ENCODE results near the gene MOGAT3. TPM values are rescaled to one million over a fixed set of nuclear protein-coding genes. Genes with fewer than 3 reads are reported as not detected.

Gene MOGAT3
- total RNA-seq, 1 donor from 2014 or later, result not detected

DNA sequence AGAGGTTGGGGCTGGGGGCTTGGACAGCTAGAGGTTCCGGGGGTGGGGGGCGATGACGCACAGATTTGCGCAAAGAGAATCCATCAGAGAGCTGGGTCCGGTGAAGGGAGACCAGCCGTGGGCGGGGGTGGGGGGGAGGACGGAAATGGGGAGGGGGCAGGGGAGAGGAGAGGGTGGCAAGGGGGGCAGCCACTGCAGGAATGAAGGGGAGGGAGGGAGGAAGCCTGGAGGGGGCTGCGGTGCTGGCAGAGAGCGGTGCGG, 34.3 kb downstream of the MOGAT3 start:
- H3K4me3 ChIP-seq (ENCODE audit: low read depth, low read length), result no peak overlapping the region
- H3K27me3 ChIP-seq (ENCODE audit: control insufficient read depth, insufficient read depth, low read length), result peaks cover 31% of the 10 kb centered on the region
- TF ChIP-seq, protein P1, sequence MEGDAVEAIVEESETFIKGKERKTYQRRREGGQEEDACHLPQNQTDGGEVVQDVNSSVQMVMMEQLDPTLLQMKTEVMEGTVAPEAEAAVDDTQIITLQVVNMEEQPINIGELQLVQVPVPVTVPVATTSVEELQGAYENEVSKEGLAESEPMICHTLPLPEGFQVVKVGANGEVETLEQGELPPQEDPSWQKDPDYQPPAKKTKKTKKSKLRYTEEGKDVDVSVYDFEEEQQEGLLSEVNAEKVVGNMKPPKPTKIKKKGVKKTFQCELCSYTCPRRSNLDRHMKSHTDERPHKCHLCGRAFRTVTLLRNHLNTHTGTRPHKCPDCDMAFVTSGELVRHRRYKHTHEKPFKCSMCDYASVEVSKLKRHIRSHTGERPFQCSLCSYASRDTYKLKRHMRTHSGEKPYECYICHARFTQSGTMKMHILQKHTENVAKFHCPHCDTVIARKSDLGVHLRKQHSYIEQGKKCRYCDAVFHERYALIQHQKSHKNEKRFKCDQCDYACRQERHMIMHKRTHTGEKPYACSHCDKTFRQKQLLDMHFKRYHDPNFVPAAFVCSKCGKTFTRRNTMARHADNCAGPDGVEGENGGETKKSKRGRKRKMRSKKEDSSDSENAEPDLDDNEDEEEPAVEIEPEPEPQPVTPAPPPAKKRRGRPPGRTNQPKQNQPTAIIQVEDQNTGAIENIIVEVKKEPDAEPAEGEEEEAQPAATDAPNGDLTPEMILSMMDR (IDR thresholded peaks at IDR 0.05; ENCODE audit: insufficient read depth, low read length, severe bottlenecking), result no peak
- FAIRE-seq, result no peak
- DNase-seq (ENCODE audit: low read depth), result no peak
- no peaks in the 10 kb centered on the region for H3K36me3 ChIP-seq (ENCODE audit: control insufficient read depth, insufficient read depth, low read length)

DNA sequence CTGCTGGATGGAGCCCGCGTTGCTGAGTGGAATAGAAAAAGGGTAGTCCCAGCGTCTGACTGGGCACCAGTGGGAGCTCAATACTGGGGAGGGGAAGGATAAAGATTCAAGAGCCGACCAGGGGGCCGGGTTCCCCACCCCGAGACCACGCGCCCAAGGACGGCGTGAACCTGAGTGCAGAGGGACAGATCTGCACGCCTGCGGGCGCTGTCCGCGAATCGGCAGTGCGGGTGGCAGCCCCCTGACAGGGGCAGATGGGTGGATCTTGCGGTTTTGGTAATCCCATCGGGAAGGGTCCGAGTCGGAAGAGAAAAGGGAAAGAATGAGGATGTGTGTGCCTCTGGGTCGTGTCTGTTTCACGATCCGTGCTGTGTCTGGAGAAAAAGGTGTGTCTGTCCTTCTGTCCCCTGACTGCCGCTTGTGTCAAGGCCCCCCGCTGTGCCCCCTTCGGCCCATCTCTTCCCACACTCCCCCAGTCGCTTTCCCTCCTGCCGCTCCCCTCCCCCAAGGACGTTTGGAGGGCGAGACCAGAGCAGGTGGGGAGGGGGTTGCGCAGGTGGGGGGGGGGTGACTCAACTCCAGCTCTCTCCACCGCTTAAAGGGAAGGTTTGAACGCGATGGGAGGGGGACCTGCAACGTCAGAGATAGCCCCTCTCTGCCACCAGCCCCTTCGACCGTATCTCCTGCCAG, 34.7 kb downstream of the MOGAT3 start:
- peaks cover 26% of the 10 kb centered on the region for H3K27me3 ChIP-seq (ENCODE audit: control insufficient read depth, insufficient read depth, low read length)
- no peak for FAIRE-seq
- TF ChIP-seq, protein P1 (IDR thresholded peaks at IDR 0.05; ENCODE audit: insufficient read depth, low read length, severe bottlenecking), result no peak
- H3K4me3 ChIP-seq (ENCODE audit: low read depth, low read length), result no peak overlapping the region
- no peaks in the 10 kb centered on the region for H3K36me3 ChIP-seq (ENCODE audit: control insufficient read depth, insufficient read depth, low read length)
- no peak for DNase-seq (ENCODE audit: low read depth)

DNA sequence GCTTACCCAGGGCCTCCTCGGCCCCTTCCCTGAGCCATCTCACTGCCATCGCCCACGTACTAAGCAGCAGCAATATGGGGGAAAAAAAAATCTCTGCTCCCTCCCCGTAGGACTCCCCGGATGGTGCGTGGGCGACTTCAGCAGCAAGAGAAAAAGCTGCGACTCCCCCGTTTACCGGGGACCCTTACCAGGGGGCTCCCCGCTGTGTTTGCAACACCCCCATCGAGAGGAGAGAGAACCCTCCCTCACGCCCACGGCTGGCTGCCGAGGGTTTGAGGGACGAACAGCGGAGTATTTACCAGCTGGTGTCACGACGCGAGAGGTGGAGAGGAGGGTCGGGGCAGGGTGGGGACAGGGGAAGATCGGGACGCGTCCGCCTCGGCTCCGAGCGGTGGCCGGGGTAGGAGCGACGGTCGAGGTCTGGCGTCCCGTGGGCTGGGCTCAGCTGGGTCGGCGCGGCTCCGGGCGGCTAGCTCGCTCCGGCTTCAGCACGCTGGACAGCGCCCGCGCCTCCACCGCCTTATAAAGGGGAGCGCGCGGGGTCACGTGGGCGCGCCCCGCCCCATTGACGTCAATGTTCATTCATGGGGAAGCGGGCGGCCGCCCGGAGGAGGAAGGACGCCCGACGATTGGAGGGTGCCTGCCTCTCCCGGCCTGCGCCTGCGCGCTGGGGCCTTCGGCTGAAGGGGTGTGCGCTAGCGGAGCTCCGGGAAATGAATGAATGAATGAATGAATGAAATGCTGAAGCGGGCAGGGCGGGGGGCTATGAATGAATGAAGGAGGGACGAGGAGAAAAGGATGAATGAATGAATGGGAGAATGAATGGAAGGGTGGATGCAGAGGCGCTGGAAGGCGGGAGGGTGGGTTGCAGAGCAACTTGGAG, 35.5 kb downstream of the MOGAT3 start, which contains the start of gene VGF:
TSS of gene VGF (minus strand) at position 495 of the 883 bp plus-strand sequence. CDS start 726 bp downstream, outside the sequence.
- DNase-seq (ENCODE audit: low read depth), result peak; percentile 70
- Histone ChIP-seq H3K36me3 (ENCODE audit: control insufficient read depth, insufficient read depth, low read length) (peaks cover 1% of the 10 kb centered on the region), H3K4me3 (ENCODE audit: low read depth, low read length) (no peak within 1 kb of the TSS), H3K27me3 (ENCODE audit: control insufficient read depth, insufficient read depth, low read length) (peaks cover 20% of the 10 kb centered on the region)
- FAIRE-seq, result no peak
- TF ChIP-seq, protein P1 (IDR thresholded peaks at IDR 0.05; ENCODE audit: insufficient read depth, low read length, severe bottlenecking), result no peak

DNA sequence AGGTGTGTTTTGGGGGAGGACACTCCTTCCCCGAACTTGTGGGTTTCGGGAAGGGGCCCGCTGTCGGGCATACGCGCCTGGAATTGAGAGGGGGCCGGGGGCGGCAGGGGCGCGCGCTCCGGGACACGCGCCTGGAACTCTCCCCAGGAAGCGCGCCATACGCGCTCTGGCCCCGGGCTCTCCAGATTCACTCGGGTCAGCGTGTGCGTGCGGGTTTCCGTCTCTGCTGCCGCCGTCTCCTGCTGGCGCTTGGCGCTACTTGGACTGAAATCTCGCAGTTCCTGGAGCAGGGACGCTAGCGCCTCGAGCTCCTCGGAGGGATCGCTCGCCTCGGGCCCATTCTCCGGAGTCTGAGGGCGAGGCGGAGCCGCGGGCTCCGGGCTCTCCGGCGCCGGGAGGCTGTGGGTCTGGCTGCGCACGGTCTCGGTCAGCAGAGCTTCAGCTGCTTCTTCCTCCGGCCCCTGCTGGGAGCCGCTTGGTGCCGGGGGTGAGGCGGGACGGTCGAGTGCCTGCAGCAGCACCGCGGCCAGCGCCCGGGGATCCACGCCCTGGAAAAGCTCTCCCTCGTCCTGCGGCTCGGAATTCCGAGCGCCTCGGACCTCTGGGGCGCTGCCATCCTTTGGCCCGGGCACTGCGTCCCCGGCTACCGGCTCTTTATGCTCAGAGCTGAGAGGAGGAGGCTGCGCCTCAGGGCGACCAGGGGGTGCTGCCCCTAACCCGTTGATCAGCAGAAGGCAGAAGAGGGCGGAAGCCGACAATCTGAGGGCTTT, 36.6 kb downstream of the MOGAT3 start:
- no peak for FAIRE-seq
- DNase-seq (ENCODE audit: low read depth), result no peak
- H3K36me3 ChIP-seq (ENCODE audit: control insufficient read depth, insufficient read depth, low read length), result peaks cover 8% of the 10 kb centered on the region
- TF ChIP-seq, protein P1 (IDR thresholded peaks at IDR 0.05; ENCODE audit: insufficient read depth, low read length, severe bottlenecking), result no peak
- H3K4me3 ChIP-seq (ENCODE audit: low read depth, low read length), result peak overlapping the region; percentile 32
- peaks cover 14% of the 10 kb centered on the region for H3K27me3 ChIP-seq (ENCODE audit: control insufficient read depth, insufficient read depth, low read length)

DNA sequence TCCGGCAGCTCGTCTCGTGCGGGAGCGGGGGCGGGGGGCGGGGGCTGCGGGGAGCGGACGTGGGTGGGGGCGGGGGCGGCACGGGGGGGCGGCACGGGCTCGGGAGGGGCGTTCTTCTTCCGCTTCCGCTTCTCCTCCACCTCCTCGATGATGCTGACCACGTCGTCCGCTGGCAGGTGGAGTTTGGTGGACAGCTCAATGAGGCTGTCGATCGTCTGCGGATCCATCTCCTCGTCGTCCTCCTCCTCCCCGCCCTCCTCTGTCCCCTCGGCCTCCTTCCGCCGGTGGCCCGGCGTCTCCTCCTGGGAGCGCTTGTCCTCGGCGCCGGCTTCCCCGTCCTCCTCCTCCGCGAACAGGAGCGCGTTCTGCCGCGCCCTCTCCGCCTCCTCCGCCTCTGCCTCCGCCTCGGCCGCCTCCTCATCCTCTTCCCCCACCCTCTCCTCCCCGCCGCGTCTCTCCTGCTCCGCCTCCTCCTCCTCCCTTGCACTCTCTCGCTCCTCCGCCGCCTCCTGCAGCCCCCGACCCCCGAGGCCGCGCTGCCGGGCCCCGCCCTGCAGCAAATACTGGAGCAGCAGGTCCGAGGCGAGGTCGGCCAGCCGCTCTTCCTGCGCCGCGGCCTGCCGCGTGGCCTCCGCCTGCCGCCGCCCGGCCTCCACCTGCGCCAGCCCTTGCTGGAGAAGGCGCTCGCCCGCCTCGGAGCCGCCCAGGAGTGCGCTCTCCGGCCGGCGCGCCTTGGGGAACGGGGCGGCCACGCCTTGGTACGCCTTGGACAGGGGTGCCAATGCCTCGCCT, 37.4 kb downstream of the MOGAT3 start:
- DNase-seq (ENCODE audit: low read depth) (no peak), FAIRE-seq (no peak)
- H3K36me3 ChIP-seq (ENCODE audit: control insufficient read depth, insufficient read depth, low read length), result peaks cover 14% of the 10 kb centered on the region
- H3K4me3 ChIP-seq (ENCODE audit: low read depth, low read length), result peak overlapping the region; percentile 32
- TF ChIP-seq, protein P1 (IDR thresholded peaks at IDR 0.05; ENCODE audit: insufficient read depth, low read length, severe bottlenecking), result no peak
- H3K27me3 ChIP-seq (ENCODE audit: control insufficient read depth, insufficient read depth, low read length), result peaks cover 14% of the 10 kb centered on the region

Measured in bronchial epithelial cell (primary cell).